A673 (cell line): ENCODE measurements around the gene GRIN2A. TPM values are rescaled to one million over a fixed set of nuclear protein-coding genes. Genes with fewer than 3 reads are reported as not detected.

Experiments used
- BruUV-seq: library from RNA; stranded (reverse); fragments of 400-500 nt; replicated peaks from 2 replicates; lab custom pipeline; 2021; lab: Mats Ljungman, UMichigan
- CTCF ChIA-PET: fragments of 300-600 bp; sonication (Branson Sonifier 250); formaldehyde crosslinking; loops from one replicate; lab custom pipeline; 2022; ENCODE audit warnings: antibody characterized with exemption; lab: Charles Lee
- POLR2A ChIA-PET: fragments of 300-600 bp; sonication (Branson Sonifier 250); formaldehyde crosslinking; loops from one replicate; lab custom pipeline; 2022; ENCODE audit warnings: antibody characterized with exemption; ENCODE audit not compliant: low non-redundant PET; lab: Charles Lee
- DNase-seq: peaks from one replicate; pipeline ENCODE4 v3.0.0-alpha.2; 2015; ENCODE audit warnings: low spot score
- H3K27ac ChIP-seq: fragments of 200-600 bp; sonication (generic); 2 replicates; pipeline ENCODE4 v1.5.1; 2016; ENCODE audit warnings: mixed run types, low read depth, mild to moderate bottlenecking, mixed read lengths, antibody characterized with exemption, low read length; ENCODE audit not compliant: poor library complexity, severe bottlenecking
- H3K27me3 ChIP-seq: fragments of 200-600 bp; sonication (generic); replicated peaks from 2 replicates; pipeline ENCODE4 v1.6.1; 2017; ENCODE audit warnings: mixed run types, low read depth, mild to moderate bottlenecking, mixed read lengths, antibody characterized with exemption, low read length; ENCODE audit not compliant: insufficient read depth, poor library complexity
- H3K36me3 ChIP-seq: fragments of 200-600 bp; sonication (generic); 2 replicates; pipeline ENCODE4 v1.6.1; 2016; ENCODE audit warnings: mixed run types, mild to moderate bottlenecking, mixed read lengths, antibody characterized with exemption, low read length; ENCODE audit not compliant: insufficient read depth, poor library complexity, severe bottlenecking
- H3K4me1 ChIP-seq: fragments of 200-600 bp; sonication (generic); 2 replicates; pipeline ENCODE4 v1.6.1; 2017; ENCODE audit warnings: mixed run types, mild to moderate bottlenecking, mixed read lengths, antibody characterized with exemption, low read length; ENCODE audit not compliant: insufficient read depth, poor library complexity, severe bottlenecking
- H3K4me3 ChIP-seq: fragments of 200-600 bp; sonication (generic); 2 replicates; pipeline ENCODE4 v1.5.1; 2016; ENCODE audit warnings: low read depth, mixed run types, mild to moderate bottlenecking, mixed read lengths, low read length; ENCODE audit not compliant: poor library complexity, severe bottlenecking
- H3K9me3 ChIP-seq: fragments of 200-600 bp; sonication (generic); 2 replicates; pipeline ENCODE4 v1.6.1; 2016; ENCODE audit warnings: mixed run types, low read depth, mild to moderate bottlenecking, mixed read lengths, antibody characterized with exemption, low read length; ENCODE audit not compliant: poor library complexity, severe bottlenecking
- EZH2 ChIP-seq: fragments of 200-600 bp; sonication (generic); IDR thresholded peaks from 2 replicates; pipeline ENCODE4 v1.6.1; 2017; ENCODE audit warnings: borderline replicate concordance, low read depth, mild to moderate bottlenecking, mixed read lengths, antibody characterized with exemption, low read length; ENCODE audit not compliant: poor library complexity, severe bottlenecking
- intact Hi-C: fragments of 100-400 bp; cut with micrococcal nuclease; formaldehyde crosslinking; loops from one replicate; pipeline ENCODE4 v1.10.0; 2022; ENCODE audit not compliant: unreplicated experiment
- total RNA-seq: library from RNA; stranded (reverse); gene quantifications from 2 replicates; pipeline ENCODE4 v1.2.3, GENCODE V29; 2021
- TF ChIP-seq, protein P1 (sequence below): fragments of 300-800, 200-600 bp; sonication (generic); conservative IDR thresholded peaks from 2 replicates; pipeline ENCODE4 v1.5.1; 2017; ENCODE audit warnings: low read depth, mild to moderate bottlenecking, antibody characterized with exemption, low read length, moderate library complexity, mixed read lengths

Gene GRIN2A
- total RNA-seq, 1 experiment from 2014 or later, result 1.2 TPM

DNA sequence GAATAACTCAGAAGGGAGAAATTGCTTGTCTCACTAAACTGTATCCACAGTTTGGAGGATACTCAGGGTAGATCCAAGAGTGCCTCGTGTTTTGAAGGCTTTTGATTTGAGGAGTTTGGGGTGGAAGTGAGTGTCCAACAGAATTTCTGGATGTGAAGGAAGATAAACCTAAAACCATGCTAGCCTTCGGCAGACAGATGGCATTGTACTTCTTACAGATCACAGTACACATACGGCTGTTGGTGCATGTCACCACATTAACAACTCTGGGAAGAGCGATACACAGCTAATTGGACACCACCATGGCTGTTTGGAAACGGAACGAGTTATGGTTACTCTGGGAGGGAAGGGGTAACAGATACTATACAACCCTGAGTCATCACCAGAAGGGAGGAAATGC is 420.4 kb downstream of the GRIN2A start:
- intact Hi-C loops, result no loop called here
- ChIA-PET CTCF (no interaction called here), POLR2A (interaction anchor here (0.6 kb wide), 1 partner anchor 450 kb away, joined by 10 read pairs; no protein-coding TSS in a partner anchor)
- no peaks in the 10 kb centered on the region for H3K9me3 ChIP-seq
- no TSS peak for BruUV-seq
- no peak for TF ChIP-seq EZH2
- TF ChIP-seq, protein P1, sequence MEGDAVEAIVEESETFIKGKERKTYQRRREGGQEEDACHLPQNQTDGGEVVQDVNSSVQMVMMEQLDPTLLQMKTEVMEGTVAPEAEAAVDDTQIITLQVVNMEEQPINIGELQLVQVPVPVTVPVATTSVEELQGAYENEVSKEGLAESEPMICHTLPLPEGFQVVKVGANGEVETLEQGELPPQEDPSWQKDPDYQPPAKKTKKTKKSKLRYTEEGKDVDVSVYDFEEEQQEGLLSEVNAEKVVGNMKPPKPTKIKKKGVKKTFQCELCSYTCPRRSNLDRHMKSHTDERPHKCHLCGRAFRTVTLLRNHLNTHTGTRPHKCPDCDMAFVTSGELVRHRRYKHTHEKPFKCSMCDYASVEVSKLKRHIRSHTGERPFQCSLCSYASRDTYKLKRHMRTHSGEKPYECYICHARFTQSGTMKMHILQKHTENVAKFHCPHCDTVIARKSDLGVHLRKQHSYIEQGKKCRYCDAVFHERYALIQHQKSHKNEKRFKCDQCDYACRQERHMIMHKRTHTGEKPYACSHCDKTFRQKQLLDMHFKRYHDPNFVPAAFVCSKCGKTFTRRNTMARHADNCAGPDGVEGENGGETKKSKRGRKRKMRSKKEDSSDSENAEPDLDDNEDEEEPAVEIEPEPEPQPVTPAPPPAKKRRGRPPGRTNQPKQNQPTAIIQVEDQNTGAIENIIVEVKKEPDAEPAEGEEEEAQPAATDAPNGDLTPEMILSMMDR, result no peak
- DNase-seq, result no peak
- H3K27ac ChIP-seq, result no peak overlapping the region
- no peaks in the 10 kb centered on the region for H3K36me3 ChIP-seq
- H3K4me3 ChIP-seq, result no peak overlapping the region
- no peaks in the 10 kb centered on the region for H3K4me1 ChIP-seq
- peaks cover 11% of the 10 kb centered on the region for H3K27me3 ChIP-seq

DNA sequence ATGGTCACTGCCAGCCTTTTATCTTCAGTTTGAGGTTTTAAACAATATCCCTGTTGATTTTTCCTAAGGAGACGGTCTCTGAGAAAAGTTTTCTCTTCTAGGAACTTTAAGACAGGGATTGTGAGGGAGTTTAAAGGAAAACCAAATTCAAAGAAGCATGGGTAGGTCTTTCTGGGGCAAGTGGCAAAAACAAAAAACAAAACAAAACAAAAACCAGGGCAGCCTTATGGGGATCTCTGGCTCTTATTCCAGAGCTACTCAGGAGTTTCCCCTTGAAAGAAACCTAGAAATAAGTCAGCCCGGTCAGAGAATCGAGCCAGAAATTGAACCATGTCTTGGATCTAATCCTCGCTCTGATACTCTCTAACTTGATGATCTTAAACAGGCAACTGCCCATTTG is 424.5 kb downstream of the GRIN2A start:
- DNase-seq, result no peak
- intact Hi-C loops, result no loop called here
- Histone ChIP-seq H3K4me1 (no peaks in the 10 kb centered on the region), H3K4me3 (no peak overlapping the region), H3K36me3 (no peaks in the 10 kb centered on the region), H3K27me3 (peaks cover 11% of the 10 kb centered on the region), H3K27ac (no peak overlapping the region), H3K9me3 (no peaks in the 10 kb centered on the region)
- no TSS peak for BruUV-seq
- TF ChIP-seq EZH2, result no peak
- TF ChIP-seq, protein P1, result no peak
- ChIA-PET POLR2A (no interaction called here), CTCF (no interaction called here)

DNA sequence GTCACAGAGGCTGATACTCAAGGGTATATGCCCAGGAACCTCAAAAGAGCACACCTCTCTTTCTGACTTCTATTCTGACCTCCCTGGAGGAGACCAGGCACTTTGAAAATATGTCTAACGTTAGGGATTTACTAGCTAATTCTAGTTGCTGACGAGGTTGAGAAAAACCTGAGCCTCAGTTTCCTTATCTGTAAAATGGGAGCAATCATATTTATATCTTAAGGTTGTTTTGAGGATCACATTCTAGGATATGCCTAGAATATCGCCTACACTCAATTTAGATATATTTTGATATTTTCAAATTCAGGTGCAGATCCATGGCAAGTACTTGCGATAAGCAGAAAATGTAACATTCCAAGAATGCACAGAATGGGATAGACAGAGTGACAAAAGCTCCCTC is 425.8 kb downstream of the GRIN2A start:
- CTCF ChIA-PET, result no interaction called here
- BruUV-seq, result no TSS peak

More for the DNA sequence above, 425.8 kb downstream of the GRIN2A start:
- Histone ChIP-seq H3K27ac (no peak overlapping the region), H3K36me3 (no peaks in the 10 kb centered on the region), H3K9me3 (no peaks in the 10 kb centered on the region), H3K27me3 (peaks cover 11% of the 10 kb centered on the region), H3K4me1 (no peaks in the 10 kb centered on the region), H3K4me3 (no peak overlapping the region)
- DNase-seq, result no peak
- TF ChIP-seq, protein P1, result no peak
- TF ChIP-seq EZH2, result no peak
- POLR2A ChIA-PET, result no interaction called here
- intact Hi-C loops, result no loop called here
